ENCODE results near the gene LRRC58. TPM values are rescaled to one million over a fixed set of nuclear protein-coding genes. Genes with fewer than 3 reads are reported as not detected.

The LRRC58 gene
- total RNA-seq (2022; extraction: Qiagen RNA extraction) = 14.5 to 16.1 TPM (median 15.2 TPM) in 5 replicates

GRCh38 chr3:120348991-120349854 is at the start of gene LRRC58:
TSS of gene LRRC58 (minus strand) at chr3:120349354. CDS start at chr3:120349243, 111 bp downstream.

GRCh38 chr3:120284747-120285507 is 64.2 kb downstream of the LRRC58 start, which contains the start of gene GPR156:
TSS of gene GPR156 (minus strand) at chr3:120285222. CDS start at chr3:120244098, 41,124 bp downstream.

Other genes starting within 250 kb of the LRRC58 start
- 0.25 to 0.54 TPM (median 0.46 TPM) in 5 replicates for gene GPR156, start 64.1 kb downstream of the LRRC58 start, total RNA-seq (2022; extraction: Qiagen RNA extraction)
- 49.9 to 91.3 TPM (median 71.1 TPM) in 5 replicates for gene FSTL1, start 101.6 kb upstream of the LRRC58 start, total RNA-seq (2022; extraction: Qiagen RNA extraction)
- 200 to 326 TPM (median 213 TPM) in 5 replicates for gene NDUFB4, start 247.0 kb upstream of the LRRC58 start, total RNA-seq (2022; extraction: Qiagen RNA extraction)